HL-60/S4 treated with phorbol 12-myristate 13-acetate at 8.2 ng/mL for 4 days and 3 days (cell line): ENCODE data around the gene OCIAD2.
"Not testable (repeated sequence)": the region's sequence is repeated elsewhere in the genome, so short reads cannot be mapped to it uniquely, and the experiment has no call there.

Experiments
- in situ Hi-C: fragments of 300-500 bp; cut with MboI; formaldehyde crosslinking; loops from 2 replicates; pipeline ENCODE4 v1.15.0; 2022; ENCODE audit warnings: low sequenced_read_pairs

OCIAD2 gene

DNA sequence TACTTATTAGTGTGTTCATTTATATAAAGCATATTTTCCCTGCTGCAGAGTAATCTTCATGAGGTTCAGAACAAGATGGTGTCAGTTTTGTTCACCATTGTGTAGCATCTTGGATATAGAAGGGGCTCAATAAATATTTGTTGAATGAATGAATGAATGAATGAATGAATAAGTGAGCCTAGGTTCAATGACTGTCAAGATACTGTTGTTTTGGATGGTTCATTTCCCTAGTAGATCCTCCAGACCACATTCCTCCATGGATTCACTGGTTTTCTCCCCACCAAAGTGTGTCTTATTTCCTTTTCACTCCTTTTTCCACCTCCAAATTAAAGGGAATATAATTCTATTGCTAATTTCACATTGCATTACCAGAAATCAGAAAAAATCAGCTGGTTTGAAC lies 2.1 kb upstream of the OCIAD2 start:
- in situ Hi-C loops = no loop called here

DNA sequence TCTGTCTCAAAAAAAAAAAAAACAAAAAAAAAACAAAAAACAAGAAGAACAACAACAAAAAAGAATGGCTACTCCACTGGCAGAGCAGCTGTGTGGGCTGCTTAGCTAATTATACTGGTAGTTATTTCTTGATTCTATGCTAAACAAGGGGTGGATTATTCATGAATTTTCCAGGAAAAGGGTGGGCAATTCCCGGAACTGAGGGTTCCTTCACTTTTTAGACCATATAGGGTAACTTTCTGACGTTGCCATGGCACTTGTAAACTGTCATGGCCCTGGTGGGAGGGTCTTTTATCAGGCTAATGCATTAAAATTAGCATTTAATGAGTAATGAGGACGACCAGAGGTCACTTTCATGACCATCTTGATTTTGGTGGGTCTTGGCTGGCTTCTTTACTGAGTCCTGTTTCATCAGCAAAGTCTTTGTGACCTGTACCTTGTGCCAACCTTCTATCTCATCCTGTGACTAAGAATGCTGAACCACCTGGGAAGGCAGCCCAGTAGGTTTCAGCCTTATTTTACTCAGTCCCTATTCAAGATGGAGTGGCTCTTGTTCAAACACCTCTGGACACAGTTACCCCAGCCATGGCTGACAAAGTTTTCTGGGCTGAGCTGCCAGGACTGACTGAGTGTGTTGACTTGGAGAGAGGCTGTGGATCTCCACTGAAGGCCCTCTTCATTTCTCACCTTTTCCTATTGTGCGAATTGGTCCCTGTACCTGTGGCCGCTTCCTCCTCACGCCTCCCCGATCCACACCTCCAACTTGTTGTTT lies 1.3 kb upstream of the OCIAD2 start:
- in situ Hi-C loops = no loop called here

DNA sequence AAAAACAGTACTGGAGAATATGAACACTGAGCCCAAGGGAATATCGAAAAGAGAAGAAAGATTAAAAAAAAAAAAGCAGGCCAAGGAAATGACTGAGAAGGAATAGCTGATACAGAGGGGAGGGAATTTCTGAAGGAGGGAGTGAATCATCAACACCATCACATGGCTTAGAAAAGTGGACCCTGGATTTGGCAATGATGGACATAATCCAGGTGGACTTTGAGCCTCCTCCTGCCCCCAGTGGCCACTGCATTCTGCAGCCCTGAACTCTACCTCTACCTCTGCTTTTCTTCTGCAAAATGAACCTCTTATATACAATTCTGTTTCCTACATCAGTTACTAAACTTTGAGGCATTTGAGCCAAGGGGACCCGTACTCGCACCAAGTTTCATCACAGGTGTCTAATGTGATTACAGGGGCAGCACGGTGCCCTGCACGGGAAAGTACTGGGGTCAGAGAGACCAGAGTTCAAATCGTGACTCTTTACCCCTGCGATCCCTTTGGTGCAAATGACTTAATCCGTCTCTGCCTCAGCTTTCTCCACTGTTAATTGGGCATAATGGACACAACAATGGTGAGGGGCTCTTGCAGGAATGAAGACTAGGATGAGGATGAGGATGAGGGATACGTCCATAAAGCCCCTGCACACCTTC lies 1.1 kb downstream of the OCIAD2 start:
- in situ Hi-C loops = no loop called here

DNA sequence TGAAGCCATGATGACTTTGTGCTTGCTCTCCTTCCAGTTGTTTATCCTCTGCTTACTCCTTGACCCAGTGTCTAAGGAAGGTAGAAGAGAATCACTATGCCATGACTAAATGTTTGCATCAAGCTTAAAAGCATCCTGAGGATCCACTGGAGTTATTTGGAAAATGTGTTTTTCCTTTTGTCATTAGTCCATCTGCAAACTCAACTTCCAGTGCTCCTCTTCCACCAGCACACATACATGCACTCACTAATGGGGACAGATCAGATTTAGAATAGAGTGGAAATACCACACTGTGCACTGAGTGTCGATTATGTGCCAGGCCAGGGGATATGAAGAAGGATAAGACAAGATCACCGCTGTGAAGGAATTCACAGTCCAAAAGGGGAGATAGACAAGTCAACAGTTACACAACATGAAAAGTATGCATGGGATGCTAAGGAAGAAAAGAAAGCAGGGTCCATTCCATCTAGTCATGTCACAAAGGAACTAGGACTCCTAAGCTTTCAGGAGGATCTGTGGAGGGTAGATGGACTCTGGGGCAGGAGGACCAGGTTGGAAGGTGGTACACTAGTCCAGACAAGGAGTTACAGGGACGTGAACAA lies 1.9 kb downstream of the OCIAD2 start:
- in situ Hi-C loops = no loop called here

DNA sequence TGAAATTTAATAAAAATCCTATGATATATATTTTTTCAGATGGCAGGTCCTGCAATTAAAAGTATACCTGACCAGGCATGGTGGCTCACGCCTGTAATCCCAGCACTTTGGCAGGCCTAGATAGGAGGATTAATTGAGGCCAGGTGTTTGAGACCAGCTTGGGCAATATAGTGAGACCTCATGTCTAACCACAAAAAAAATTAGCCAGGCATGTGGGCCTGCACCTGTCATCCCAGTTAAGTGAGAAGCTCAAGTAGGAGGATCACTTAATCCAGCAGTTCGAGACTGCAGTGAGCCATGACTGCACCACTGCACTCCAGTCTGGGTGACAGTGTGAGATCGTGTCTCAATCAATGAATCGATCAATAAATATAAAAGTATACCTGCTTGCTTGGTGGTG lies 2.5 kb downstream of the OCIAD2 start:
- in situ Hi-C loops = no loop called here

DNA sequence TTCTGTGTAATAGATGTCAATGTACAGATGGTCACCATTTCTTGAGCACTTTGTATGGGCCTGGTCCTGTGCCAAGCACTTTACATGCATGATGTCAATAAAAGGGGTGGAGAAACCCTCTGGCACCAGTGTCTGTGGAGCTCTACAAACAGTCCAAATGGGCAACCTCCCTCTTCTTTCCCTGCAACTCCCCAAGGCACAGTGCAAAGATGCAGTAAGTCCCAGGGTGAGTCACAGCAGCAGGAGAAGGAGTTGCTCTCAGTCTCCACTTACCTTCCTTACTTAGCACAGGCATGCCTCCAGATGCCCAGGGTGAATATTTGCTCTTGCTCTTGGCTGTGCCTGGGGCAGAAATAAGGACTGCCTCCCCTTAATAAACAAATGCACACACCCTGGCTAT lies 4.3 kb downstream of the OCIAD2 start:
- in situ Hi-C loops = no loop called here

DNA sequence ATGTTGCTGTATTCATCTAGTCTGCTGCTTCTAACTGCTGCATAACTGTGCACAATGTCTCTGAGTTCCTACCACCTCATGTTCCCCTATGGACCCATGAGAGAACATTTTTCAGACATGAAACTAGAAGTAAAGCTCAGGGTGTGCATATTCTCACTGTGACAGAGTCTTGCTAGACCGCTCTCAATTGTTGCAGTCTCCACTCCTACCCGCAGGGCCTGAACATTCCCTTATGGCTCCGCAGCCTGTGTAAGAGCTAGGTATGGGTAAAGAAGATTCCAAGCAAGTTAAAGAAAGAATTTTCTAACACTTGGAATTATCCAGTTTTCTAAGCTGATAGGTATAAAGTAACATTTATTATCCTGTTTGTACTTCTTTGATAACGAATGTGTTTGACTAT lies 5.4 kb downstream of the OCIAD2 start:
- in situ Hi-C loops = no loop called here

DNA sequence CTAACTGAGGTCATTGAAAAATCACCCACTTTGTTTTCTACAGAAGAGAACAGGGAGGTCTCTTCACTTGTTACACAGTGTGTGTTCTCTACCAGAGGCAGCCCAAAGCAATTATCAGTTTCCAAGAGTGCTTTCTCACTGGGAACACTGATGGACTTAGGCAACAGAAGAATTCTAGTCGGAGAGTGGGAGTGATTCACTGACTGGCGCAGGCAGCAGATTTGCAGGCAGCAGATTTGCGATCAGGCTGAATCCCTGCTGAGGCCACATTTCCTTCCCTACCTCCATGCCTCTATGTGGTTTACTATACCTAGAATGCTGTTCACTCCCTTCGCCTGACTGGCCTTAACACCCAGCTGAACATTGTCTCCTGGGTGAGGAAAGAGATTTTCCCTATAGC lies 6.6 kb downstream of the OCIAD2 start:
- in situ Hi-C loops = no loop called here

DNA sequence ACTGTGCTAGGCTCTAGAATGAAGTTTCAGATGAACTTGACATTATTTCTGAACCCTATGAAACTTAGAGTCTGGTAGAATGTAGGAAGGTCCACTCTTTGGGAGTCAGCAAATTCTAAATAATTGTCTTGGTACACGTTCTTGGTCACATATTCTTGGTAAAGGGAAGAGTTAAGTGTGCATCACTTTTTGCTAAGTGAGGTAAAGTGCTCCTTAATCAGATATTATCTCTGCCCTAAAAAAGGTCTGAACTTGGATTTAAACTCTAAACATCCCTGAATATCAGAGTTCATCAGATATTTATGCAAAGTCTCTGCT lies 7.2 kb downstream of the OCIAD2 start:
- in situ Hi-C loops = no loop called here

DNA sequence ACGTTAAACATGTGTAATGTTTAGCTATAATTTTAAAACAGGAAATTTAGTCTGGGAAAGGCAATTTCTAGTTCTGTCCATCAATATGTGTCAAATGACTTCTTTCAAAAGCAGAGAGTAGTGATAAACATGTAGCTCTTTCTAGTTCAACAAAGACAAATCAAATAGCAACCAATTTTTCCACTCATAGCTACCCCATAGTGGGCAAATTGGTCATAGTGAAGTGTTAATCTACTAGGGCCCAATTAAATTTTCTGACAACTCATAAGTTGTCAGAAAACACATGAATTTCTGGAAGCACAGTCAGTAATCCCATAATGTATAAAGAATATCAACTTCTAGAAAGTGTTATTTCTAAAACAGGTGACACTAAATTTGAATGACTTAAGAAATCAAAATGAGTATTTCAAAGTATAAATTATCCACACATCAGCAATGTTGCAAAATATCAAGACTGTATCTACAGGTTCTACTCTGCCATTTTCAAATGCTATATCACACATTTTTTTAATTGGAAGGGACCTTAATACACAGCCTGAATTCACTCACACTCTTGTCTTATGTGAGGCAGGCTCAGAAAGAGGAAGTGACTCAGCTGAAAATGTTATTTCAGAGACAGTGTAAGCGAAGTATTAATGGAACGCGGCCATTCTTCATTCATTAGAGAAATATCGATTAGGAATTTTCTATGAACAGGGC lies 7.7 kb downstream of the OCIAD2 start:
- in situ Hi-C loops = no loop called here

DNA sequence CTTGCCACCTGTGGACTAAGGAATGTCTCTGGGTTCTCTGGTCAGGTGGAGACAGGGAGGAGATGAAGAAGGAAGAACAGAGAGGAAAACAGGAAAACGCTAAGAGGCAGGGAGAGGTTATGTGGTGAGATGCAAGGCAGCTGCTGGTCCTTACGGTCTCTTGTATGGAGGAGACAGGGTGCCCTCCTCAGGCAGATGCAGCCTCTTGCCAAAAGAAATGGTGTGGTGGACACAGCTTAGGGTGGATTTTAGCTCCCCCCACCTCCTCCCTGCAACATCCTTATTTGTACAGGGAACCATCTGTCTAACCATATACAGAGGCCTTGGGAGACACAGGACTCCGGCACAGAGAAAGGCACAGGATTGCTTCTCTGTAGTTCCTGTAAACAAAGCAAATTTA lies 9.7 kb downstream of the OCIAD2 start:
- in situ Hi-C loops = no loop called here

DNA sequence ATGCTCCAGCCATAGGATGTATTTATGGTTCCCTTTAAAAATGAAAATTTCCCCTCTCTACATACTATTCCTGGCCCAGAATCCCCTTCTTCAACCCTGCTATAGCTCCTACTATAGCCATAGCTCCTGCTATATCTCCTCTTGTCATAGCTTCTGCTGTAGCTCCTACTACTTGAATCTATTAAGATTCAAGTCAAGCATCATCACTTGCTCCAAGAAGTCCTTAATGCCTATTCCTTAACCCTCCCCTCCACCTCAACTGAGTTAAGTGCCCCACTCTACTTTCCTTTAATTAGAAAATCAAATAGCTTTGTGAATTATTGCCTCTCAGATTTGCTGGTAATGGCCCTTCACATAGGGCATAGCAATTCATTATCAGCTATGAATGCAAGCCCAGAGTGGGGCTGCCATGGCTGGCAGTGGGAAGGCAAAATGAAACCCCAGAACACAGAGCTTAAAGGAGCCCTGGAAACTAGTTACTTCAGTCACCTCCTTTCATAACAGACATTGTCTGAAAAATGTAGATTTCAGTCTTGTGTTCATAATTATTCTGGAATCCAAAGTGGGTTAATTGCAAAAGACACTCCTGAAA lies 15.4 kb downstream of the OCIAD2 start:
- in situ Hi-C loops = no loop called here

DNA sequence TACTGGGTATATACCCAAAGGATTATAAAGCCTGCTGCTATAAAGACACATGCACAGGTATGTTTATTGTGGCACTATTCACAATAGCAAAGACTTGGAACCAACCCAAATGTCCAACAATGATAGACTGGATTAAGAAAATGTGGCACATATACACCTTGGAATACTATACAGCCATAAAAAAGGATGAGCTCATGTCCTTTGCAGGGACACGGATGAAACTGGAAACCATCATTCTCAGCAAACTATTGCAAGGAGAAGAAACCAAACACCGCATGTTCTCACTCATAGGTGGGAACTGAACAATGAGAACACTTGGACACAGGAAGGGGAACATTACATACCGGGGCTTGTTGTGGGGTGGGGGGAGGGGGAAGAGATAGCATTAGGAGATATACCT lies 16.8 kb downstream of the OCIAD2 start:
- in situ Hi-C loops = not testable (repeated sequence)

DNA sequence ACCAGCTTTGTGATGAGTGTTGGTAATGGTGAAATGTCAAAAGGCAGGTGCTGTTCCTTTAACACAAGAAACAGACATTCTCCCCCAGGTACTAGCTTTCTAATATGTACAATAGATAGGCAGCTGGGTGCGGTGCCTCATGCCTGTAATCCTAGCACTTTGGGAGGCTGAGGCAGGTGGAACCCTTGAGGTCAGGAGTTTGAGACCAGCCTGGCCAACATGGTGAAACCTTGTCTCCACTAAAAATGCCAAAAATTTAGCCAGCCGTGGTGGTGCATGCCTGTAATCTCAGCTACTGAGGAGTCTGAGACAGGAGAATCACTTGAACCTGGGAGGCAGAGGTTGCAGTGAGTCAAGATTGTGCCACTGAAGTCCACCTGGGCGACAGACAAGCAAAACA lies 24.9 kb downstream of the OCIAD2 start:
- in situ Hi-C loops = not testable (repeated sequence)

DNA sequence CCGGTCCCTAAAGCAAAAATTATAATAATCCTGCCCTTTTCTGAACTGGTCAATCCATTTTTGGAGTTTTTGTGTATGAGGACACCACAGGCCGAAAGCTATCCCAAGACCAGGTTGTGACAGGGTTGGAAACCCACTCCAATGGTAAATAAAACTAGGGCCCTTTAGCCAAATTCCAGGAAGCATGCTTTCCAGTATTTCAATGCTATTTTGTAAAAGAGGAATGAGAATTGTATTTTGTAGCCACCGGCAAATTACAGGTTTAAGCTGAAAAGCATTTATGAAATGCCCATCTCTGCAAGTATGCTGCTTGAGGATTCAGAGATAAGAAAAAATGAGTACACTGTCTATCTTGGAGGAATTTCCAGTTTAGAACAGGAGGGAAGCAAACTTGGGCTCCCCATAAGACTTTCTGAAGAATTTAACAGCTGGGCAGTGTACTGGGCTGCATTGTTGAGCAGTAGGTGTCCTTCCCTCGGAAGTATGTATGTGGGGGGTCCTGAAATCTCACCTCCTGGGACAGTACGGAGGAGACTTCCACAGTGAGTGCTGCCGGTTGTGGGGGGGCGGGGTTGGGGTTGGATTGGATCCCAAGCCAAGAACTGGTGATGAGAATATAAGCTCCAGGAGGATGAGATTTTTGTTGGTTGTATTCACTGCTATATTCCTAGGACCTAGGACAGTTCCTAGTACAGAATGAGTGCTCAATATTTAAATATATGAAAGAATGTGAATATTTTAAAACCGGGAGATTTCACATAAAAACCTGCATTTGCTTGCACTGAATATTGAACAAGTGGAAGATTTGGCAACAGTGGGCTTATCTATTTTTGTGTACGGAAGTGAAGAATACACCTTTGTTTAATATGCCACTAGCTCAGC lies 26.8 kb downstream of the OCIAD2 start:
- in situ Hi-C loops = no loop called here

DNA sequence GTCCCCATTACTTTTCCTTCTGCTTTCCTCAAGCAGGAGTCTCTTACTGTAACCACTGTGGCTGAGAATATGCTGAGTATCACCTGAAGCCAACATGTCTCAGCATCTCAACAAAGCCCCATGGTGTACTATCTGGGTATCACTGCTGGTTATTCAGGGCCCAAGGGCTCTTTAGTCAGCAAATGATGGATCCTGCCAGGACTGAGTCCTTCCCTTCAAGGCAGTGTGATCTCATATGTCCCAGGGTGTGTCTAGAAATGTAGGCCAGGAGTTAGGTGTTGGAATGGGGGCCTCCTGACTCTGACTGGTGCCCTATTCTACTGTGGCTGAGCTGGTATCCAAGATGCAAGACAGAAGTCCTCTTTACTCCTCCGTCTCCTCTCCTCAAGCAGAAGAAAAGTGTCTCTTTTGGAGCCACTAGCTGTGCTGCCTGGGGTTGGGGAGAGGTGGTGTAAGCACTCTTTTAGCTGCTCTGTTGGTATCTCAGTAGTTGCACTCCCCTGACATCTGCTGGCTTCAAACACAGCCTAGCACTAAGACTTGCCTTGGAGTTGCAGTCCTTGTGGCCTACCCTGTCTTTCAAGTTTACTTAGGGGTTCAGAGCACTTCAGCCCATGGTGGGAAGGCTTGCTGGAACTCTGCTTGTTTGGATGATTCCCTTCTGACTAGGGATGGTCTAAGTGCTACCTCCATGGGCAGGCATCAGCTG lies 28.6 kb downstream of the OCIAD2 start:
- in situ Hi-C loops = no loop called here

DNA sequence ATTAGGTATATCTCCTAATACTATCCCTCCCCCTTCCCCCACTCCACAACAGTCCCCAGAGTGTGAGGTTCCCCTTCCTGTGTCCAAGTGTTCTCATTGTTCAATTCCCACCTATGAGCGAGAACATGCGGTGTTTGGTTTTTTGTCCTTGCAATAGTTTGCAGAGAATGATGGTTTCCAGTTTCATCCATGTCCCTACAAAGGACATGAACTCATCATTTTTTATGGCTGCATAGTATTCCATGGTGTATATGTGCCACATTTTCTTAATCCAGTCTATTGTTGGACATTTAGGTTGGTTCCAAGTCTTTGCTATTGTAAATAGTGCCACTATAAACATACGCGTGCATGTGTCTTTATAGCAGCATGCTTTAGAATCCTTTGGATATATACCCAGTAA lies 41.9 kb downstream of the OCIAD2 start:
- in situ Hi-C loops = not testable (repeated sequence)

DNA sequence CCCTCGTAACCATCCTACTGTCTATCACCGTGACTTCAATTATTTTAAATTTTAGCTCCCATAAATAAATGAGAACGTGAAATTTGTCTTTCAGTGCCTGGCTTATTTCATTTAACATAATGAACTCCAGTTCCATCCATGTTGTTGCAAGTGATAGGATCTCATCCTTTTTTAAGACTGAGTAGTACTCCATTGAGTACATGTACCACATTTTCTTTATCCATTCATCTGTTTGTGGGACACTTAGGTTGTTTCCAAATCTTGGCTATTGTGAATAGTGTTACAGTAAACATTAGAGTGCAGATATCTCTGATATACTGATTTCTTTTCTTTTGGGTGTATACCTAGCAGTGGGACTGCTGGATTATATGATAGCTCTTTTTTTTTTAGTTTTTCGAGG lies 42.8 kb downstream of the OCIAD2 start:
- in situ Hi-C loops = no loop called here

DNA sequence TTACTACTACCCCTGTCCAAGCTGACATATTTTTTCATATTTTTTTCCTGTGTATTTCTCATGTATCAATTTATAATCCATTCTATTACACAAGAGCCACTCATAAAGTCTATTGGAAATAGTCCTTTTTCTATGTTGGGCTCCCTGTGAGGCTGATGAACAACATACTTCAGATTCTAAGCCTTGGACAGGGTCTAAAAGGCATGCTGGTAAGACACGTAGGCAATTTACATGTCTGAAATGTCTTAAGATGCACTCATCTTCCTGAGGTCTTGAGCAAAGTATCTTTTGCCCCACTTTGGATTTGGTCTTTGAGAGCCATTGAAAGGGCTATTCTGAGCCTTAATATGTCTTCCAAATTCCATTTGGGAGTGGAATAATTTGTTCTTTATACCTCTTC lies 43.9 kb downstream of the OCIAD2 start:
- in situ Hi-C loops = no loop called here

DNA sequence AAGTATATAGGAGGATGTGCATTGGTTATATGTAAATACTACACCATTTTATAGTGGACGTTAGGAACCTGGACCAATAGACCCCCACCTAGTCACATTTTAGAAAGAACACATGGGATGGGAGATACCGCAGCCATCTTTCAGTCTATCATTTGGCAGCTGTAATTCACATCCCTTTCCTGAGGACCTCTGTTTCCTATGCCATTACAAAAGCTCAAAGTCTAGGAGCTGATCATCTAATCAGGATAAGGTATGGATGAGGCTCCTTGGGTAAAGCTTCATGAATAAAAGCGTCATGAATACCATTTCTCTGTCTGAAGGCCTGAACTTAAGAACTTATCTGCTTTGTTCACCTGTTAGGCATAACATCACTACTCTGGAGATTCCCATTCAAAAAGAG lies 44.5 kb downstream of the OCIAD2 start:
- in situ Hi-C loops = no loop called here
